ENCODE measurements around the gene BRD7. TPM values are rescaled to one million over a fixed set of nuclear protein-coding genes. Genes with fewer than 3 reads are reported as not detected.

Gene BRD7
- total and polyA plus RNA-seq, 10 donors = 39.2 to 69.7 (median 53.4) TPM

DNA sequence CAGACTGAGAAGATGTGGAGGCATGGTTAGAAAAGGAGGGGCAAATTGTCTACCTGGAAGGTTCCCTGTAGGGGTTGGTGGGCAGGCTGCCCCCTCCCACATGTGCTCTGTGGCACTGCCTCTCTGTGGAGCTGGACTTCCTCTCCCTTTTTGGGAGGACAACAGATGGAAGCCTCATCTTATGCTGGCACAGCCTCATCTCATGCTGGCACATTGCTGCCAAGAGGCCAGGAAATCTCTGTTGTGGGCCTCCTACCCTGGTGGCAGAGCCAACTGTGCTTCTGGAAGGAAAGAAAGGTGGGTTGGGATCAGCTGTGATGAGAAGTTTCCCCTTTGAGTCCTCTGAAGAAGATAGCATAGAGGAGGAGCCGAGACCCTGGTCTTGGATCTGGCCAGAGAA lies 19.7 kb upstream of the BRD7 start:
- H3K4me3 ChIP-seq = no peak overlapping the region
- DNase-seq = no peak
- H3K27ac ChIP-seq = no peak overlapping the region
- H3K9me3 ChIP-seq = no peaks in the 10 kb centered on the region
- no peaks in the 10 kb centered on the region for H3K36me3 ChIP-seq
- no peaks in the 10 kb centered on the region for H3K4me1 ChIP-seq
- H3K27me3 ChIP-seq (replicated peaks in 1 of 7) = peaks cover 0 to 13% (median 0%) of the 10 kb centered on the region in 7 donors
- TF ChIP-seq, protein P1, sequence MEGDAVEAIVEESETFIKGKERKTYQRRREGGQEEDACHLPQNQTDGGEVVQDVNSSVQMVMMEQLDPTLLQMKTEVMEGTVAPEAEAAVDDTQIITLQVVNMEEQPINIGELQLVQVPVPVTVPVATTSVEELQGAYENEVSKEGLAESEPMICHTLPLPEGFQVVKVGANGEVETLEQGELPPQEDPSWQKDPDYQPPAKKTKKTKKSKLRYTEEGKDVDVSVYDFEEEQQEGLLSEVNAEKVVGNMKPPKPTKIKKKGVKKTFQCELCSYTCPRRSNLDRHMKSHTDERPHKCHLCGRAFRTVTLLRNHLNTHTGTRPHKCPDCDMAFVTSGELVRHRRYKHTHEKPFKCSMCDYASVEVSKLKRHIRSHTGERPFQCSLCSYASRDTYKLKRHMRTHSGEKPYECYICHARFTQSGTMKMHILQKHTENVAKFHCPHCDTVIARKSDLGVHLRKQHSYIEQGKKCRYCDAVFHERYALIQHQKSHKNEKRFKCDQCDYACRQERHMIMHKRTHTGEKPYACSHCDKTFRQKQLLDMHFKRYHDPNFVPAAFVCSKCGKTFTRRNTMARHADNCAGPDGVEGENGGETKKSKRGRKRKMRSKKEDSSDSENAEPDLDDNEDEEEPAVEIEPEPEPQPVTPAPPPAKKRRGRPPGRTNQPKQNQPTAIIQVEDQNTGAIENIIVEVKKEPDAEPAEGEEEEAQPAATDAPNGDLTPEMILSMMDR (IDR thresholded peaks at IDR 0.05 in 8 of 11, conservative IDR thresholded peaks at IDR 0.05 in 3 of 11) = no peak
- TF ChIP-seq POLR2A (IDR thresholded peaks at IDR 0.05) (no peak), POLR2AphosphoS5 (IDR thresholded peaks at IDR 0.05) (no peak)
- 59 to 90% (median 85%) methylated on average over 1 of the region's 1 CpG for WGBS, 5 donors
- intact Hi-C loops (cut with DNase I; ENCODE audit: low total_unique reads) = no loop called here

DNA sequence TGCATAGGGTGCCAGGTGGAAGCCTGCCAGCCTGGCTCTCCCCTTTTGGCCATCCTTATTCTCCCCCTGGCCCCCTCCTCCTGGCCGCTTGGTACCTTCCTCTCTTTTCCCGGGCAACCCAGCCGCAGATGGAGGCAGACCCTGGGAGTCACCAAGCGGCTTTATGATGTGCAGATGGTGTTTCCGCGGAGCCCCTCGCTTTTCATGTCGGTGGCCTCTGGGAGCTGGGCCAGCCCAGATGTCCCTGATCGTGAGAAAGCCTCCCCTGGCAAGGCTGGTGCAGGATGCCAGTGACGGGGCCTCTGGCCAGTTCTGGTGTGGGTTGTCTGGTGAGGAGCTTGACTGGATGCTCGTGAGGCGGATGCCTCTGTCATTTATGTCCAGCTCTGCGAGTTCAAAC lies 18.0 kb upstream of the BRD7 start:
- Histone ChIP-seq H3K27me3 (replicated peaks in 1 of 7) (peaks cover 0 to 13% (median 0%) of the 10 kb centered on the region in 7 donors), H3K9me3 (no peaks in the 10 kb centered on the region), H3K4me3 (no peak overlapping the region), H3K36me3 (no peaks in the 10 kb centered on the region), H3K27ac (no peak overlapping the region), H3K4me1 (no peaks in the 10 kb centered on the region)
- intact Hi-C loops (cut with DNase I; ENCODE audit: low total_unique reads) = no loop called here
- WGBS, 5 donors = 83 to 91% (median 85%) methylated on average over 11 to 13 of the region's 13 CpGs
- TF ChIP-seq, protein P1 (IDR thresholded peaks at IDR 0.05 in 8 of 11, conservative IDR thresholded peaks at IDR 0.05 in 3 of 11) = no peak
- TF ChIP-seq POLR2A (IDR thresholded peaks at IDR 0.05) (no peak), POLR2AphosphoS5 (IDR thresholded peaks at IDR 0.05) (no peak)
- DNase-seq = no peak

GRCh38 chr16:50386139-50386538 lies 17.4 kb upstream of the BRD7 start:
- intact Hi-C loops (cut with DNase I; ENCODE audit: low total_unique reads) = no loop called here
- TF ChIP-seq POLR2A (IDR thresholded peaks at IDR 0.05) (no peak), POLR2AphosphoS5 (IDR thresholded peaks at IDR 0.05) (no peak)
- TF ChIP-seq, protein P1 (IDR thresholded peaks at IDR 0.05 in 8 of 11, conservative IDR thresholded peaks at IDR 0.05 in 3 of 11) = no peak
- no peak for DNase-seq
- 76 to 92% (median 85%) methylated on average over 5 of the region's 5 CpGs for WGBS, 5 donors
- Histone ChIP-seq H3K27ac (no peak overlapping the region), H3K4me3 (no peak overlapping the region), H3K4me1 (no peaks in the 10 kb centered on the region), H3K9me3 (no peaks in the 10 kb centered on the region), H3K36me3 (no peaks in the 10 kb centered on the region), H3K27me3 (replicated peaks in 1 of 7) (peaks cover 0 to 13% (median 0%) of the 10 kb centered on the region in 7 donors)

DNA sequence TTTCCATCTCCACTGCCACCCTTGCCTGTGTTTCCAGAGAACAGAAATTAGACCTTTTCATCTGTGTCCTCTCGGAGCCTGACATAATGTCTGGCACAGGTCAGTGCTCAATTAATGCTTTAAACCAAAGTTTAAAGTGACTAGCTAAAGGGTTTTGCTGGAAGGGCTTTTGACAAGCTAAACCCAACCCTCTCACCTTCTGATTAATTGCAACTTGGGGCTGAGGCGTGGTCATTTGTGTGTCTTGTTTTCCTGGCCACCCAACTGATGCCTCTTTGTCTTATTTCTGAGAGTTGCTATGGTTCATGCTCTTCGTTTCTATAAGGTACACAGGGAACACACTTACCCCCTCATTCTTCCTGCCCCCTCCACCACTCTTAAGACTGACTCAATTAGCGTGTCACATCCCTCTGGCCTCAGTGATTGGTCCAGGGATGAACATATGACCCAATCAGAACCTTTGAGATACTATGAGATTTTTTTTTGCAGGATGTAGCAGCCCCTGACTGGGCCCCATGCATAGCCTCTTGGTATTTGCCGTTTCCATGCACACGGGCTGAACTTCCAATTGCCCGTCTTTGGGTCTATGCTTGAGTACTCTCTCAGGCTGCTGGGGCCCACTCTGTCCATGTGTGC lies 15.8 kb upstream of the BRD7 start:
- intact Hi-C loops (cut with DNase I; ENCODE audit: low total_unique reads) = no loop called here
- H3K9me3 ChIP-seq = no peaks in the 10 kb centered on the region
- H3K36me3 ChIP-seq = no peaks in the 10 kb centered on the region
- H3K27me3 ChIP-seq (replicated peaks in 1 of 7) = peaks cover 0 to 13% (median 0%) of the 10 kb centered on the region in 7 donors
- no peak overlapping the region for H3K27ac ChIP-seq
- TF ChIP-seq POLR2AphosphoS5 (IDR thresholded peaks at IDR 0.05) (no peak), POLR2A (IDR thresholded peaks at IDR 0.05) (no peak)
- TF ChIP-seq, protein P1 (IDR thresholded peaks at IDR 0.05 in 8 of 11, conservative IDR thresholded peaks at IDR 0.05 in 3 of 11) = no peak
- no peaks in the 10 kb centered on the region for H3K4me1 ChIP-seq
- H3K4me3 ChIP-seq = no peak overlapping the region
- no peak for DNase-seq
- WGBS, 5 donors = 75 to 84% (median 79%) methylated on average over 7 of the region's 7 CpGs
